KMS-11 (cell line): ENCODE data around the gene NRXN3.

Source experiments
- H2AFZ ChIP-seq: fragments of 200-600 bp; sonication (generic); 2 replicates; pipeline ENCODE4 v1.6.1; 2016; ENCODE audit warnings: antibody characterized with exemption, mixed run types, low read depth
- H3K27ac ChIP-seq: fragments of 200-600 bp; sonication (generic); 2 replicates; pipeline ENCODE4 v1.6.1; 2016; ENCODE audit warnings: mild to moderate bottlenecking, mixed run types
- H3K27me3 ChIP-seq: fragments of 200-600 bp; sonication (generic); 2 replicates; pipeline ENCODE4 v1.6.1; 2017; ENCODE audit warnings: mild to moderate bottlenecking, low read depth, mixed run types, moderate library complexity; ENCODE audit not compliant: insufficient read depth
- H3K36me3 ChIP-seq: fragments of 200-600 bp; sonication (generic); 2 replicates; pipeline ENCODE4 v1.6.1; 2017; ENCODE audit warnings: mild to moderate bottlenecking, mixed run types; ENCODE audit not compliant: insufficient read depth
- H3K4me1 ChIP-seq: fragments of 200-600 bp; sonication (generic); 2 replicates; pipeline ENCODE4 v1.6.1; 2016; ENCODE audit warnings: mild to moderate bottlenecking, low read depth, mixed run types; ENCODE audit not compliant: poor library complexity, severe bottlenecking
- H3K4me2 ChIP-seq: fragments of 200-600 bp; sonication (generic); 2 replicates; pipeline ENCODE4 v1.7.0; 2016; ENCODE audit warnings: mild to moderate bottlenecking, mixed run types
- H3K4me3 ChIP-seq: fragments of 200-600 bp; sonication (generic); IDR thresholded peaks from 2 replicates; pipeline ENCODE4 v1.6.1; 2017; ENCODE audit warnings: low read depth, low read length, mixed read lengths; ENCODE audit not compliant: insufficient read depth
- H3K79me2 ChIP-seq: fragments of 200-600 bp; sonication (generic); 2 replicates; pipeline ENCODE4 v1.6.1; 2016; ENCODE audit warnings: low read depth, mixed run types; ENCODE audit not compliant: insufficient read depth
- H3K9ac ChIP-seq: fragments of 200-600 bp; sonication (generic); 2 replicates; pipeline ENCODE4 v1.6.1; 2016; ENCODE audit warnings: mild to moderate bottlenecking, mixed run types
- H4K20me1 ChIP-seq: fragments of 200-600 bp; sonication (generic); 2 replicates; pipeline ENCODE4 v1.6.1; 2016; ENCODE audit warnings: mild to moderate bottlenecking, mixed run types; ENCODE audit not compliant: insufficient read depth
- CTCF ChIP-seq: fragments of 200-600 bp; sonication (generic); conservative IDR thresholded peaks from 2 replicates; pipeline ENCODE4 v1.6.1; 2017; ENCODE audit warnings: low read depth, mild to moderate bottlenecking, antibody characterized with exemption, low read length, moderate library complexity, mixed read lengths

Gene NRXN3

GRCh38 chr14:79791055-79791732 is 1621.0 kb downstream of the NRXN3 start:
- H3K79me2 ChIP-seq: no peaks in the 10 kb centered on the region
- no peak overlapping the region for H3K27ac ChIP-seq
- no peak overlapping the region for H2AFZ ChIP-seq
- H3K4me3 ChIP-seq: no peak overlapping the region
- H4K20me1 ChIP-seq: no peaks in the 10 kb centered on the region
- no peaks in the 10 kb centered on the region for H3K36me3 ChIP-seq
- TF ChIP-seq CTCF: no peak
- H3K27me3 ChIP-seq: no peaks in the 10 kb centered on the region
- H3K9ac ChIP-seq: no peak overlapping the region
- no peaks in the 10 kb centered on the region for H3K4me1 ChIP-seq
- H3K4me2 ChIP-seq: no peak overlapping the region

- H3K27me3 ChIP-seq: no peaks in the 10 kb centered on the region
Measured at GRCh38 chr14:79802093-79802492, 1631.9 kb downstream of the NRXN3 start.

GRCh38 chr14:79805636-79806035 is 1635.5 kb downstream of the NRXN3 start:
- Histone ChIP-seq H2AFZ (no peak overlapping the region), H3K27ac (no peak overlapping the region), H3K79me2 (no peaks in the 10 kb centered on the region), H3K4me3 (no peak overlapping the region), H3K9ac (no peak overlapping the region), H3K36me3 (no peaks in the 10 kb centered on the region), H4K20me1 (no peaks in the 10 kb centered on the region), H3K27me3 (no peaks in the 10 kb centered on the region), H3K4me2 (no peak overlapping the region), H3K4me1 (no peaks in the 10 kb centered on the region)
- TF ChIP-seq CTCF: no peak

More at GRCh38 chr14:79802093-79802492, 1631.9 kb downstream of the NRXN3 start:
- H4K20me1 ChIP-seq: no peaks in the 10 kb centered on the region
- no peak overlapping the region for H3K27ac ChIP-seq
- H3K4me1 ChIP-seq: no peaks in the 10 kb centered on the region
- H3K79me2 ChIP-seq: no peaks in the 10 kb centered on the region
- TF ChIP-seq CTCF: no peak
- no peak overlapping the region for H2AFZ ChIP-seq
- no peak overlapping the region for H3K9ac ChIP-seq
- no peaks in the 10 kb centered on the region for H3K36me3 ChIP-seq
- no peak overlapping the region for H3K4me2 ChIP-seq
- no peak overlapping the region for H3K4me3 ChIP-seq

- H3K9ac ChIP-seq: no peak overlapping the region
- H3K4me2 ChIP-seq: no peak overlapping the region
- H3K36me3 ChIP-seq: no peaks in the 10 kb centered on the region
- TF ChIP-seq CTCF: no peak
- no peaks in the 10 kb centered on the region for H3K4me1 ChIP-seq
- no peak overlapping the region for H3K27ac ChIP-seq
- no peak overlapping the region for H2AFZ ChIP-seq
- H3K27me3 ChIP-seq: no peaks in the 10 kb centered on the region
- no peaks in the 10 kb centered on the region for H3K79me2 ChIP-seq
- no peak overlapping the region for H3K4me3 ChIP-seq
- H4K20me1 ChIP-seq: no peaks in the 10 kb centered on the region
Measured at GRCh38 chr14:79809849-79810612, 1639.9 kb downstream of the NRXN3 start.
